K562 (cell line): Measurements from ENCODE around the gene KCTD21. TPM values are rescaled to one million over a fixed set of nuclear protein-coding genes. Genes with fewer than 3 reads are reported as not detected.
A peak's percentile ranks its signal among the peaks of the same experiment; 100 is the strongest.

Source experiments
- ARHGAP35 ChIP-seq: fragments of 450-650 bp; IDR thresholded peaks from 2 replicates; pipeline ENCODE4 v1.6.1; 2018; ENCODE audit not compliant: partially characterized antibody
- BRD9 ChIP-seq: fragments of 450-650 bp; IDR thresholded peaks from 2 replicates; pipeline ENCODE4 v1.6.1; 2018; ENCODE audit warnings: low read depth; ENCODE audit not compliant: partially characterized antibody
- BRF1 ChIP-seq: IDR thresholded peaks from 3 replicates; pipeline ENCODE4 v1.6.1; 2011; ENCODE audit warnings: borderline replicate concordance, mild to moderate bottlenecking; ENCODE audit not compliant: insufficient read length; ENCODE audit errors: extremely low read depth
- C11orf30 ChIP-seq: fragments of 450-650 bp; IDR thresholded peaks from 2 replicates; pipeline ENCODE4 v1.6.1; 2016; ENCODE audit warnings: low read depth, mild to moderate bottlenecking
- CBX1 ChIP-seq: sonication (generic); IDR thresholded peaks from 2 replicates; pipeline ENCODE4 v1.6.1; 2016; ENCODE audit warnings: antibody characterized with exemption, low read depth, mild to moderate bottlenecking
- CBX8 ChIP-seq: fragments of 200-600 bp; sonication (generic); IDR thresholded peaks from 2 replicates; pipeline ENCODE4 v1.6.1; 2012; ENCODE audit warnings: borderline replicate concordance, mixed run types, low read depth, mild to moderate bottlenecking, moderate library complexity, mixed read lengths, low read length, control low read depth, inconsistent platforms; ENCODE audit not compliant: poor library complexity, severe bottlenecking; ENCODE audit errors: extremely low read depth
- CREB1 ChIP-seq, 2 experiments: sonication (generic) in 1 of 2; formaldehyde crosslinking in 1 of 2; IDR thresholded peaks; 2 replicates each; pipeline versions ENCODE4 v1.6.1 to v1.8.0; 2012 to 2022; ENCODE audit warnings: inconsistent platforms in 1 of 2, mild to moderate bottlenecking in 1 of 2, missing genetic modification reagents in 1 of 2, moderate library complexity in 1 of 2
- DDX20 ChIP-seq: fragments of 450-650 bp; IDR thresholded peaks from 2 replicates; pipeline ENCODE4 v1.6.1; 2016; ENCODE audit warnings: missing genetic modification characterization, low read depth, mild to moderate bottlenecking, missing compliant biosample characterization, moderate library complexity
- LEF1 ChIP-seq: fragments of 450-650 bp; IDR thresholded peaks from 2 replicates; pipeline ENCODE4 v1.6.1; 2016; ENCODE audit warnings: mild to moderate bottlenecking
- MEF2D ChIP-seq: conservative IDR thresholded peaks from 2 replicates; pipeline ENCODE4 v1.6.1; 2016; ENCODE audit warnings: low read depth, missing genetic modification characterization, missing compliant biosample characterization
- NR1H2 ChIP-seq: sonication (generic); formaldehyde crosslinking; IDR thresholded peaks from 2 replicates; pipeline ENCODE4 v1.4.0; 2020; ENCODE audit warnings: mild to moderate bottlenecking, missing genetic modification reagents
- NRF1 ChIP-seq, 2 experiments: fragments of 450-650 bp; IDR thresholded peaks in 1 of 2; conservative IDR thresholded peaks in 1 of 2; 2 replicates each; pipeline ENCODE4 v1.6.1; 2014; ENCODE audit warnings: mild to moderate bottlenecking in 2 of 2
- SMAD3 ChIP-seq: fragments of 450-650 bp; formaldehyde crosslinking; conservative IDR thresholded peaks from 2 replicates; pipeline ENCODE4 v1.4.0; 2020; ENCODE audit warnings: mild to moderate bottlenecking
- SOX6 ChIP-seq: fragments of 450-650 bp; IDR thresholded peaks from 2 replicates; pipeline ENCODE4 v1.6.1; 2014; ENCODE audit warnings: mild to moderate bottlenecking
- SRSF9 ChIP-seq: fragments of 200-400 bp; formaldehyde crosslinking; IDR thresholded peaks from 2 replicates; pipeline ENCODE4 v1.6.1; 2017; ENCODE audit warnings: low read depth, low read length, borderline replicate concordance
- TAF9B ChIP-seq: fragments of 450-650 bp; IDR thresholded peaks from 2 replicates; pipeline ENCODE4 v1.6.1; 2018; ENCODE audit warnings: mild to moderate bottlenecking; ENCODE audit not compliant: partially characterized antibody
- TOE1 ChIP-seq, 2 experiments: fragments of 450-650 bp in 1 of 2; sonication (generic) in 1 of 2; formaldehyde crosslinking in 1 of 2; IDR thresholded peaks; 2 replicates each; pipeline versions ENCODE4 v1.7.1 to v1.8.0; 2016 to 2022; ENCODE audit warnings: borderline replicate concordance in 2 of 2, mild to moderate bottlenecking in 2 of 2, antibody characterized with exemption in 1 of 2, inconsistent platforms in 1 of 2, low read depth in 1 of 2, missing genetic modification reagents in 1 of 2, moderate library complexity in 1 of 2
- XRCC4 ChIP-seq: IDR thresholded peaks from one replicate; pipeline ENCODE4 v1.6.1; 2011; ENCODE audit not compliant: insufficient read depth, insufficient read length; ENCODE audit errors: extremely low read depth
- ZBTB1 ChIP-seq: sonication (generic); formaldehyde crosslinking; IDR thresholded peaks from 2 replicates; pipeline ENCODE4 v1.8.1; 2023; ENCODE audit warnings: missing genetic modification reagents, low read depth, mild to moderate bottlenecking, borderline replicate concordance
- ZBTB17 ChIP-seq: fragments of 450-650 bp; formaldehyde crosslinking; IDR thresholded peaks from 2 replicates; pipeline ENCODE4 v1.4.0; 2020; ENCODE audit warnings: mild to moderate bottlenecking
- ZNF764 ChIP-seq: fragments of 250-450 bp; sonication (Bioruptor Pico); IDR thresholded peaks from 2 replicates; pipeline ENCODE4 v1.4.0; 2020; ENCODE audit warnings: low read depth, mild to moderate bottlenecking, moderate library complexity
- polyA plus RNA-seq, 8 experiments: library from polyadenylated mRNA; depleted of rRNA in 4 of 8; stranded (reverse) in 5 of 8; unstranded in 3 of 8; fragments of >200 nt; fragmentation: Nextera tagmentation in 2 of 8; fragmentation: Illumina TruSeq in 1 of 8; extraction: Ambion mirVana in 2 of 8; extraction: Trizol in 1 of 8; gene quantifications; 2 replicates each; pipeline versions ENCODE4 v1.2.1 to v1.2.3, GENCODE V29; 2011 to 2014; ENCODE audit warnings: inconsistent platforms in 1 of 8, missing spikeins in 1 of 8
- total RNA-seq, 7 experiments: library from RNA; depleted of rRNA in 6 of 7; stranded (reverse); fragments of >200 nt in 6 of 7; fragmentation: Illumina TruSeq in 2 of 7; extraction: Trizol in 2 of 7; gene quantifications; 2 replicates each; pipeline versions ENCODE4 v1.2.1 to v1.2.3, GENCODE V29; 2011 to 2021; ENCODE audit warnings: low replicate concordance in 1 of 7
- TF ChIP-seq, protein P1 (sequence below): fragments of 450-650 bp; IDR thresholded peaks from 2 replicates; pipeline ENCODE4 v1.6.1; 2016
- TF ChIP-seq, protein P2 (sequence below): sonication (generic); formaldehyde crosslinking; IDR thresholded peaks from 2 replicates; pipeline ENCODE4 v1.8.0; 2022; ENCODE audit warnings: mild to moderate bottlenecking, missing genetic modification reagents

KCTD21 gene
- total and polyA plus RNA-seq, 9 of the 15 experiments (the other 6 are each of a cell fraction or from before 2014, with no cell fraction given): 0.34 to 5.4 (median 1.9) TPM

GRCh38 chr11:78139422-78140391 lies 48.7 kb downstream of the KCTD21 start, which contains the start of gene ALG8 (continued):
- TF ChIP-seq, protein P1, sequence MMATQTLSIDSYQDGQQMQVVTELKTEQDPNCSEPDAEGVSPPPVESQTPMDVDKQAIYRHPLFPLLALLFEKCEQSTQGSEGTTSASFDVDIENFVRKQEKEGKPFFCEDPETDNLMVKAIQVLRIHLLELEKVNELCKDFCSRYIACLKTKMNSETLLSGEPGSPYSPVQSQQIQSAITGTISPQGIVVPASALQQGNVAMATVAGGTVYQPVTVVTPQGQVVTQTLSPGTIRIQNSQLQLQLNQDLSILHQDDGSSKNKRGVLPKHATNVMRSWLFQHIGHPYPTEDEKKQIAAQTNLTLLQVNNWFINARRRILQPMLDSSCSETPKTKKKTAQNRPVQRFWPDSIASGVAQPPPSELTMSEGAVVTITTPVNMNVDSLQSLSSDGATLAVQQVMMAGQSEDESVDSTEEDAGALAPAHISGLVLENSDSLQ: no peak
- TF ChIP-seq ARHGAP35 (no peak), CBX1 (peak; percentile 62; the same call in 1 of the 2 replicates), MEF2D (tag) (no peak; the same call in 1 of the 2 replicates), ZBTB17 (CRISPR knock-in tag) (no peak), TAF9B (peak; percentile 74), NRF1 (conservative IDR thresholded peaks at IDR 0.05 in 1 of 2, IDR thresholded peaks at IDR 0.05 in 1 of 2) (peak; percentile 97 to 98), BRD9 (peak; percentile 38), BRF1 (no peak), C11orf30 (peak; percentile 67), SMAD3 (CRISPR knock-in tag) (no peak), CREB1 (IDR thresholded peaks at IDR 0.05) (peak; percentile 62), CREB1 (CRISPR knock-in tag; IDR thresholded peaks at IDR 0.05) (peak; percentile 45; the same call in 1 of the 2 replicates), ZNF764 (no peak), LEF1 (no peak), XRCC4 (no peak), CBX8 (no peak), ZBTB1 (CRISPR knock-in tag) (no peak), SRSF9 (no peak), DDX20 (tag) (no peak), SOX6 (peak; percentile 56; the same call in 1 of the 2 replicates), NR1H2 (CRISPR knock-in tag) (no peak), TOE1 (IDR thresholded peaks at IDR 0.05; ENCODE audit: borderline replicate concordance) (no peak), TOE1 (CRISPR knock-in tag; IDR thresholded peaks at IDR 0.05; ENCODE audit: borderline replicate concordance, low read depth) (no peak)
- TF ChIP-seq, protein P2, sequence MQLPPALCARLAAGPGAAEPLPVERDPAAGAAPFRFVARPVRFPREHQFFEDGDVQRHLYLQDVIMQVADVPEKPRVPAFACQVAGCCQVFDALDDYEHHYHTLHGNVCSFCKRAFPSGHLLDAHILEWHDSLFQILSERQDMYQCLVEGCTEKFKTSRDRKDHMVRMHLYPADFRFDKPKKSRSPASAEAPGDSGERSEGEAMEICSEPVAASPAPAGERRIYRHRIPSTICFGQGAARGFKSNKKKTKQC (CRISPR knock-in tag): peak; percentile 57
